ENCODE results near the gene BCAP31. TPM values are rescaled to one million over a fixed set of nuclear protein-coding genes. Genes with fewer than 3 reads are reported as not detected.

The BCAP31 gene
- total RNA-seq, 2 experiments from 2014 or later: 43.0 to 72.0 TPM

DNA sequence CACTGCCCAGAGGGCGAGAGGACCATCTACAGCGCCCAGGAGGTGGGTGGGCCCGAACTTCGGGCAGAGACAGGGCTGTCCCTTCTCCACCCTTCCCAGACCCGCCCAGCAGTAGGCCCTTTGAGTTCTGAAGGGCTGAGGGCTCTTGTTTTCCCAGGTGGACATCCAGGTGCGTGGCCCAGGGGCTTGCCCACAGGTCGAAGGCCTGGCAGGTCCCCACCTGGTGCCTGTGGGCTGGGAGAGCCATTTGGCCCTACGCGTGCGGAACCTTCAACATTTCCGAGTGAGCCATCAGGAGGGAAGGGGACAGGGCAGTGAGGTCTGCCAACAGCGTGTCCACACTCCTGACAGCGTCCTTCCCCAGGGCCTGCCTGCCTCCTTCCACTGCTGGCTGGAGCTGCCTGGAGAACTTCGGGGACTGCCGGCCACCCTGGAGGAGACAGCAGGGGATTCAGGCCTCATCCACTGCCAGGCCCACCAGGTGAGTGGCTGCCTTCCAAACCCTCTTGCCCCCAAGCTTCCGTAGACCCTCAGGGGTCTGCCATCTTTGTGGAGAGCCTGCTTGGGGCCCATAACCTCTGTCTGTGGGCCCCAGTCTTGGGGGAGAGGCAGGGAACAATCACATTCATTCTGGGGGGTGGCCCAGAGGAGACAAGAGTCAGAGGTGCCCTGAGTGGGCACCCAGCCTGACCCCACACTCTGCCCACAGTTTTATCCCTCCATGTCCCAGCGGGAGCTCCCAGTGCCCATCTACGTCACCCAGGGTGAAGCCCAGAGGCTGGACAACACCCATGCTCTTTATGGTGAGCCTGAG is 46.6 kb upstream of the BCAP31 start:
- POLR2A ChIA-PET: no interaction called here
- no TSS peak for BruUV-seq (replicated peaks)

DNA sequence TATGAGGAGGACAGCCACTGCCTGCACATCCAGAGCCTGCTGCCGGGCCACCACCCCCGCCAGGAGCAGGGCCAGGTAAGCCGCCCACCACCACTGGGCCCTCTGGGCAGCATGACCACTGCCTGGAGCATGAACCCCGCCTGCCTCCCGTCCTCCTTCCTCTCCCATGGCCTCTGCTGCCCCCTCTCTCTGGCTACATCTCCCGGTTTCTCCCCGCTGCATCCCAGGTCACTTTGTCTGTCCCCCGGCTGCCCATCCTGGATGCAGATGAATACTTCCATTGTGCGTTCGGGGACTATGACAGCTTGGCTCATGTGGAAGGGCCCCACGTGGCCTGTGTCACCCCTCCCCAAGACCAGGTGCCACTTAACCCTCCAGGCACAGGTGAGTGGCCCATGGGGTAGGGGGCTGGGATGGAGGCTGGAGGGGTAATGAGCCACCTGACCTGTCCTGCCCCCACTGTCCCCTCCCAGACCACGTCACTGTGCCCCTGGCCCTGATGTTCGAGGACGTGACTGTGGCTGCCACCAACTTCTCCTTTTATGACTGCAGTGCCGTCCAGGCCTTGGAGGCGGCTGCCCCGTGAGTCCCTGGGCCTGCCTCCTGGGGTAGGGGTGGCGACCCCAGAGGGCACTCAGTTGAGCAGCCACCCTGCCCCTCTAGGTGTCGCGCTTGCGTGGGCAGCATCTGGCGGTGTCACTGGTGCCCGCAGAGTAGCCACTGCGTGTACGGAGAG is 45.8 kb upstream of the BCAP31 start:
- no peaks in the 10 kb centered on the region for H3K79me2 ChIP-seq (ENCODE audit: insufficient read depth, low read depth, low read length)
- peaks cover 6% of the 10 kb centered on the region for H3K4me1 ChIP-seq (ENCODE audit: insufficient read depth, low read length, poor library complexity, severe bottlenecking)
- intact Hi-C loops (cut with micrococcal nuclease; ENCODE audit: unreplicated experiment): loop anchor here (10.0 kb wide), 2 partner anchors 65 to 85 kb away; partner anchors contain the start of genes PDZD4 and SLC6A8
- no peak for TF ChIP-seq EZH2phosphoT487 (IDR thresholded peaks at IDR 0.05; ENCODE audit: borderline replicate concordance, low read depth, low read length)
- TF ChIP-seq, protein P1, sequence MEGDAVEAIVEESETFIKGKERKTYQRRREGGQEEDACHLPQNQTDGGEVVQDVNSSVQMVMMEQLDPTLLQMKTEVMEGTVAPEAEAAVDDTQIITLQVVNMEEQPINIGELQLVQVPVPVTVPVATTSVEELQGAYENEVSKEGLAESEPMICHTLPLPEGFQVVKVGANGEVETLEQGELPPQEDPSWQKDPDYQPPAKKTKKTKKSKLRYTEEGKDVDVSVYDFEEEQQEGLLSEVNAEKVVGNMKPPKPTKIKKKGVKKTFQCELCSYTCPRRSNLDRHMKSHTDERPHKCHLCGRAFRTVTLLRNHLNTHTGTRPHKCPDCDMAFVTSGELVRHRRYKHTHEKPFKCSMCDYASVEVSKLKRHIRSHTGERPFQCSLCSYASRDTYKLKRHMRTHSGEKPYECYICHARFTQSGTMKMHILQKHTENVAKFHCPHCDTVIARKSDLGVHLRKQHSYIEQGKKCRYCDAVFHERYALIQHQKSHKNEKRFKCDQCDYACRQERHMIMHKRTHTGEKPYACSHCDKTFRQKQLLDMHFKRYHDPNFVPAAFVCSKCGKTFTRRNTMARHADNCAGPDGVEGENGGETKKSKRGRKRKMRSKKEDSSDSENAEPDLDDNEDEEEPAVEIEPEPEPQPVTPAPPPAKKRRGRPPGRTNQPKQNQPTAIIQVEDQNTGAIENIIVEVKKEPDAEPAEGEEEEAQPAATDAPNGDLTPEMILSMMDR (conservative IDR thresholded peaks at IDR 0.05; ENCODE audit: low read length): no peak
- no peaks in the 10 kb centered on the region for H3K9me3 ChIP-seq (ENCODE audit: low read length)
- H3K36me3 ChIP-seq (ENCODE audit: insufficient read depth, low read length): no peaks in the 10 kb centered on the region
- H3K9me2 ChIP-seq (ENCODE audit: insufficient read depth, low read length): no peaks in the 10 kb centered on the region
- no peak overlapping the region for H2AFZ ChIP-seq (ENCODE audit: low read length)
- H4K20me1 ChIP-seq (ENCODE audit: insufficient read depth, low read length): no peaks in the 10 kb centered on the region
- H3K27ac ChIP-seq (ENCODE audit: low read depth, low read length, poor library complexity, severe bottlenecking): no peak overlapping the region
- no TSS peak for BruUV-seq (replicated peaks)
- CTCF ChIA-PET (ENCODE audit: unreplicated experiment): no interaction called here
- no peak overlapping the region for H3K4me3 ChIP-seq (ENCODE audit: low read depth, low read length, poor library complexity, severe bottlenecking)
- no peak overlapping the region for H3K4me2 ChIP-seq (ENCODE audit: low read length)
- POLR2A ChIA-PET: no interaction called here
- no peak for DNase-seq (ENCODE audit: low spot score)

More for the DNA sequence above, 46.6 kb upstream of the BCAP31 start:
- Histone ChIP-seq H3K9me3 (ENCODE audit: low read length) (no peaks in the 10 kb centered on the region), H3K9me2 (ENCODE audit: insufficient read depth, low read length) (no peaks in the 10 kb centered on the region), H2AFZ (ENCODE audit: low read length) (no peak overlapping the region), H3K36me3 (ENCODE audit: insufficient read depth, low read length) (no peaks in the 10 kb centered on the region), H3K4me1 (ENCODE audit: insufficient read depth, low read length, poor library complexity, severe bottlenecking) (peaks cover 5% of the 10 kb centered on the region), H3K4me3 (ENCODE audit: low read depth, low read length, poor library complexity, severe bottlenecking) (no peak overlapping the region), H3K4me2 (ENCODE audit: low read length) (no peak overlapping the region), H3K79me2 (ENCODE audit: insufficient read depth, low read depth, low read length) (no peaks in the 10 kb centered on the region), H3K27ac (ENCODE audit: low read depth, low read length, poor library complexity, severe bottlenecking) (no peak overlapping the region), H4K20me1 (ENCODE audit: insufficient read depth, low read length) (no peaks in the 10 kb centered on the region)
- no peak for DNase-seq (ENCODE audit: low spot score)
- no peak for TF ChIP-seq EZH2phosphoT487 (IDR thresholded peaks at IDR 0.05; ENCODE audit: borderline replicate concordance, low read depth, low read length)
- TF ChIP-seq, protein P1 (conservative IDR thresholded peaks at IDR 0.05; ENCODE audit: low read length): no peak
- intact Hi-C loops (cut with micrococcal nuclease; ENCODE audit: unreplicated experiment): no loop called here
- CTCF ChIA-PET (ENCODE audit: unreplicated experiment): no interaction called here

All from OCI-LY7 (cell line).